ENCODE measurements around the gene TDG.

Gene TDG

DNA sequence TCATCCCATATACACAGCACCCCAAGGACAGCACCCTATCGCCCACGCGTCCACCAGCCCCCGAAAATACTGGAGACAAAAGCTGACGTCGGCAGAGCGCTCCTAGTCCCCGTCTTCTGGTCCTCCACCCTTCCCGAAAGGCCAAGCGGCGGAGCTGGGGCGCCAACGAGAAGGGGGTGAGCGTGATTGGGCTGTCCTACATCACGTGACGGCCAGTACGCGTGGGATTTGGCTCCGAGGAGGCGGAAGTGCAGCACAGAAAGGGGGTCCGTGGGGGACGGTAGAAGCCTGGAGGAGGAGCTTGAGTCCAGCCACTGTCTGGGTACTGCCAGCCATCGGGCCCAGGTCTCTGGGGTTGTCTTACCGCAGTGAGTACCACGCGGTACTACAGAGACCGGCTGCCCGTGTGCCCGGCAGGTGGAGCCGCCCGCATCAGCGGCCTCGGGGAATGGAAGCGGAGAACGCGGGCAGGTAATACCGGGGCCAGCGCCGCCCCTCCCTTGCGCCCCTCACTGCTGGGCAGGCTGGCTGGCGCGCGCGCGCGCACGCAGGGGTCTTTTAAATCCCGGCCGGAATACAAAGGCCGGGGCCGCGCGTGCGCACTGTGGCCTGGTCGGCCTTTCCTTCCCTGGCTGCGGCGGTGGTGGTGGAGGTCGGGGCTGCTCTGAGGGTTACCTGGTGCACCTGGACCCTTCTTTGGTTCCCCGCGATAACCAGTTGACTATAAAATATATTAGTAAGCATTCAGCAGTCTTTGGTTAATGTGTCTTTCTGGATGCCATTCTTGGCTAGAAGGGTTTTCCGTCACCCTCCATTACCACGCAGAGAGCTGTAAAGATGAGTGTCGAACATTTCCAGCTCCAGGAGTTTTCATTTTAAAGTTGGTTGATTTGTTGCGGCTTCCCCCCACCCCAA, at the start of gene TDG:
Gene TDG (plus strand): TSS at position 283 of the 915 bp plus-strand sequence. CDS start 166 bp downstream, at position 449.
- DNase-seq, result peak; percentile 97

DNA sequence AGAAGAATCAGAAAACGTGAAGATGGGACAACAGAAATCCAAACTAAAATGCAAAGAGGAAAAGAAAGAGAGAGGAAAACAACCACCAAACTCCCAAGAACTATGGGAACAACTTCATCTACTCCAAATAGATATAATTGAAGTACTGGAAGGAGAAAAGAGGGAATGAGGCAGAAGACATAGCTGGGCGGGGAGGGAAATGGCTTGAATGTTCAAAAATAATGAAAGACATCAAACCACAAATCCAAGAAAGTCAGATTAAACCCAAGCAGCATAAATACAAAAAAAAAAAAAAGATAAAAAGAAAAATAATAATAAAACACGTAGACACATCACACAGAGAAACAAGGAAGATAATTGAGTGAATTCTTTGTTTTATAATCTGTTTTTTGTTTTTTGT, 47.8 kb upstream of the TDG start:
- DNase-seq, result no peak

DNA sequence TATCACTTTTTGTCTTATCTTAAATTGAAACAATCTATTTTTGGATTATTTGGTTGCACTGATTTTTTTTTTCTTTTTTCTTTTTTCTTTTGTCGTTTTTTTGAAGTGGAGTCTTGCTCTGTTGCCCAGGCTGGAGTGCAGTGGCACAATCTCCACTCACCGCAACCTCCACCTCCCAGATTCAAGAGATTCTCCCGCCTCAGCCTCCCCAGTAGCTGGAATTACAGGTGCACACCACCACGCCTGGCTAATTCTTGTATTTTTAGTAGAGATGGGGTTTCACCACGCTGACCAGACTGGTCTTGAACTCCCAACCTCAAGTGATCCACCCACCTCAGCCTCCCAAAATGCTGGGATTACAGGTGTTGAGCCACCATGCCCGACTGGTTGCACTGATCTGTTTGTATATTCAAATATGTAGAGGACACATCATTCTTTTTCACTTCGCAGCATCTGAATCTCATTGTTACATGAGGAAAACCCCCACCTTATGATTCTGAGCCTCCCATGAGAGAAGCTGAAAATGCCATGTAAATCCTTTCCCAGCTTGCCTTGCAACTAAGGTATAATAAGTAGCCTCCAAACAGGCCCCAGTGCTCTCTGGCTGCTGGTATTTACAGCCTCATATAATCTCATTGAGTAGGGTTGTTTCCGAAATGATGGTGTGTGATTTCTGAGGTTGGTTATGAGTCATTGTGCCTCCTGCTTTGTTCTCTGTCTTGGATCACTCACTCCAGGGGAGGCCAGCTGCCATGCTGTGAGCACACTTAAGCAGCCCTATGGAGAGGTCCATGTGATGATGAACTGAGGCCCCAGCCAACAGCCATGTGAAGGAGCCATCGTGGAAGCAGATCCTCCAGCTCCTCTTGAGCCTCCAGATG, 40.7 kb upstream of the TDG start:
- no peak for DNase-seq

DNA sequence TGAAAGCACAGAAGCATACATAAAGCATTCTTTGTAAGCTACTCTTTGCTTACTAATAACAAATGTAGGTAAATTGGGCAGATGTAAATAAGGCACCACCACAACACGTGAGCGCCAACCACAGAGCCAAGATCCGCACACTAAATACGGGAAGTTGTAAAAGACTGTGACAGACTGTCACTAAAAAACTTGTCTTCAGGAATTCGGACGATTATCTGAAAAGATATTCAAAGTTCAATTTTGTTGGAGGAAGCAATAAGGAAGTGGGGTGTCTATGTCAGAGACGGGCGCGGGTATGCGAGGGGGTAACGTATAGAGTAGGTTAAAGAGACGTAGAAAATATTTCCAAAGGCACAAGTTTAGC, 37.0 kb upstream of the TDG start:
- DNase-seq, result no peak

DNA sequence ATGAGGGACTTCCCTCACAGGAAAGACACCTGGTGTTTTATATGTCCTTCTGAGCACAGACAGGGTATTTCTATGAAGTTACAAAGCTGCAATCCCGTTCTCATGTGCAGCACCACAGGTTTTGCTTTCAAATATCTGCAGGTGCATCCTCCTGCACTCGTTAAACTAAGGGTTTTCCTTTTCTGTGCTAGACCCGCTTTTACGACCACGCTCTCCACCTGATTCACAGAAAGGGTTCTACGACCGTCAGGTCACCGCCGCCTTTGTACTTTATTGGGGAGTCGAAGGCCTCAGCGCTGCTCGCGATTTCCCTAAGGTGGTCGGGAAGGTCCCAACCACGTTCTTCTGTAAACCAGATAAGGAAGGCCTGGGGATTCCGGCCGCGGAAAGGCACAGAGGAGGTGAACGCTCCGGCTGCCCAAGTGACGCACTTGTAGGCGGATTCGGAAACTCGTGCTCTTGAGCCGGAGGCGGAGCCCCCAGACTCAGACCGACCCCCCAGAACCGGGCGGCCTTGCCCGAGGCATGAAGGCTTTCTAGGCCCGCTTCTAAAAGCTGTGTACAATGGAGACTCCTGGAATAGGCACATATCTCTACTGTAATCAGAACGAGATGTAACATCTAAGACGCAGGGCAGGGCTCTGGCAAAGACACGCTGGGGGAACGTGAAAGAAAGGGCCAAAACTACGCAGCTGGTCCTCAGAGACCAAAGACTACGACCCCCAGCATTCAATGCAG, 36.5 kb upstream of the TDG start:
- DNase-seq, result peak; percentile 84 to 92

DNA sequence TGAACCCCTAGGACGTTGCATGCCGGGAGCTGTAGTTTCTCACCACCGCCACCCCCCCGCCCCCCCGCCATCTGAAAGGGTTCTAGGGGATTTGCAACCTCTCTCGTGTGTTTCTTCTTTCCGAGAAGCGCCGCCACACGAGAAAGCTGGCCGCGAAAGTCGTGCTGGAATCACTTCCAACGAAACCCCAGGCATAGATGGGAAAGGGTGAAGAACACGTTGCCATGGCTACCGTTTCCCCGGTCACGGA, 36.0 kb upstream of the TDG start:
- no peak for DNase-seq

DNA sequence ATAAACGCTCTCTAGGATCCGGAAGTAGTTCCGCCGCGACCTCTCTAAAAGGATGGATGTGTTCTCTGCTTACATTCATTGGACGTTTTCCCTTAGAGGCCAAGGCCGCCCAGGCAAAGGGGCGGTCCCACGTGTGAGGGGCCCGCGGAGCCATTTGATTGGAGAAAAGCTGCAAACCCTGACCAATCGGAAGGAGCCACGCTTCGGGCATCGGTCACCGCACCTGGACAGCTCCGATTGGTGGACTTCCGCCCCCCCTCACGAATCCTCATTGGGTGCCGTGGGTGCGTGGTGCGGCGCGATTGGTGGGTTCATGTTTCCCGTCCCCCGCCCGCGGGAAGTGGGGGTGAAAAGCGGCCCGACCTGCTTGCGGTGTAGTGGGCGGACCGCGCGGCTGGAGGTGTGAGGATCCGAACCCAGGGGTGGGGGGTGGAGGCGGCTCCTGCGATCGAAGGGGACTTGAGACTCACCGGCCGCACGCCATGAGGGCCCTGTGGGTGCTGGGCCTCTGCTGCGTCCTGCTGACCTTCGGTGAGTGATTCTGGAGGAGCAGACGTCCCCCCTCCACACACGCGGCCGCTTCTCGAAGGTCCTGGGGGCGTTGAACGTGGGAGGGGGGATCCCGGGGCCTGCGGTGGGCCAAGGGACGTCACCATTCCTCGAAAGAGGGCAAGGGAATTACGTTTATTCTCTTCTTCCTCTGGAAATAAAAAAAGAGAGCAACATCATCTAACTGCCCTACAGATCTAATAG, 35.5 kb upstream of the TDG start, which contains the start of gene HSP90B1:
Gene HSP90B1 (plus strand): TSS at position 377 of the 753 bp plus-strand sequence. CDS start 106 bp downstream, at position 483.
- DNase-seq, result peak; percentile 99

DNA sequence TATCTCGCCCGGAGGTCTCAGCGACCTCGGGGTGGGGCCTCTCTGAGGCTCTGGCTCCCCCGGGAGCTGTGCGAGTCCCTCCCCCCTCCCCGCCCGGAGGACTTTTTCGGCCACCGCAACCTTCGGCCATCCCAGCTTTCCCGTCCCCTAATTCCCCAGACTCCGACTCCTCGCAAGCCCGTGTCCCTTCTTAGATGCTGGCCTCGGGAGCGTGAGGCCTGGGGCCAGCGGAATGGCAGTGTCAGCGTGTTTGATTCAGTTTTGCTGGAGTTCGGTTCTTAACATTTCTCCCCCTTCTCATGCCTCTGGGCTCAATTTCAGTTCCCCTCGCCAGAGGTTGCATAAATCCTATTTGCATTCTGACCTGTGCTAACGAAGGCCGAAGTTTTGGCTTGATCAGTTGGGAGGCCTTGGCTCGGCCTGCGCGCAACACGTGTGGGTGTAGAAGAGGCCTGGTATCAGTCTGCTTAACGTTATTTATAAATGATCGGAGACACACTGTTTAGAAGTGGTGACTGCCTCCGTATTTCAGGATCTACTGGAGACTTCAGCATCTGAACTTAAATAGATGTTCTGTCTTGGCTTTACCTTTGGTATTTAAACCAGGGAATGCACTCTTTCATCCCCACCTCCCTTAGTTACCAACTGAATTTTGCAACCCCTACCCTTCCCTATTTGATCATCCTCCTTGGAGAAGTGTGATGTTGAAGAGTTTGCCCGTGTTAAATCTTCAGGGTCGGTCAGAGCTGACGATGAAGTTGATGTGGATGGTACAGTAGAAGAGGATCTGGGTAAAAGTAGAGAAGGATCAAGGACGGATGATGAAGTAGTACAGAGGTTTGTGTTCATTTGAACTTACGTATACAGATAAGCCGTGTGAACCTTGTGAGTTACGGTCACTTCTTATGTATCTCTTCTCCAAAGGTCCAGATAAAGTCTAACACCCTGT, 34.6 kb upstream of the TDG start:
- DNase-seq, result no peak

DNA sequence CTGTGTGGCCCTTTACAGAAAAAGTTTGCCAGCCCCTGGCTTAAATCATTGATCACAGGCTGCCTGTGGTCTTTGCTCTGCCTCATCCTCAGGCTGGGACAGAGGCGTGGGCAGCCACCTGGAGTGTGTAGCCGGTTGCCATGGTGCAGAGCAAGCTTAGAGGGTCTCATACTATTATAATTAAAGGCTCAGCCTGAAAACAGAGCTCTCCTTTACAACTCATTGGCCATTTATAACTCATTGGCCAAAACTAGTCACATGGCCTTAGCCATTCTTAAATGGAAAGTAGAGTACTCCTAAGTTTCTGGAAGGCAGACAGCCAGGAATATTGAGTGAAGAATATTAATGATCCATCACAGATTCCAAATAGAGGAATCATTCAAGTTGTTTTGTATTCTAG, 32.4 kb upstream of the TDG start:
- no peak for DNase-seq

DNA sequence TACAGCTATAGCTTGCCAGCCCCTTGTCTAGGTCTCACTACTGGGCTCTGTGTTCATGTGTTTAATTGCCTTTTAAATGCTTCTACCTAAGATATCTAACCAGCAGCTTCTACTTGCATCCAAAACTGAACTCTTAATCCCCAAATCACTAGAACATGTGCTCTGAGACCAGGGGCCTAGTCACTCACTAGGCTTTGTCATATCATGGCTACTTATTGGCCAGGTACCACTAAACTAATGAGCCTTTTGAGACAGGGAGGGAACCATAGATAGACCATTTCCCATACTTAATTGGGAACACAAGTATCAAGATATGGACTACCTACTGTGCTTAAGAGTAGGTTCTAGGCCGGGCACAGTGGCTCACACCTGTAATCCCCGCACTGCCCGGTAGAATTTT, 29.0 kb upstream of the TDG start:
- no peak for DNase-seq

DNA sequence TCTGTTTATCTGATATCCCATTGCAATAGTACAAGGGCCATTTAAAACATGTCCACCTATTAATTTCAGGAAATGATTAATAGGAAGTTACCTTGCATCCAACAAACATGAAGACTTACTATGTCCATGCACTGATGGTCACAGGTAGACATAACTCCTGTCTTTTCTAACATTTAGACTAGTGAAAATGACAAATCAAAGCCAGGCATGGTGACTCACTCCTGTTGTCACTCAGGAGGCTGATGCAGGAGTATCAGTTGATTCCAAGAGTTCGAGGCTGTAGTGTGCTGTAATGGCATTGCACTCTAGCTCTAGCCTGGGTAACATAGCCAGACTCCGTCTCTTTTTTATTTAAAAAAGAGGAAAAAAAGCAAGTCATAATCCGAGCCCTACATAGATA, 20.7 kb upstream of the TDG start:
- DNase-seq, result no peak

DNA sequence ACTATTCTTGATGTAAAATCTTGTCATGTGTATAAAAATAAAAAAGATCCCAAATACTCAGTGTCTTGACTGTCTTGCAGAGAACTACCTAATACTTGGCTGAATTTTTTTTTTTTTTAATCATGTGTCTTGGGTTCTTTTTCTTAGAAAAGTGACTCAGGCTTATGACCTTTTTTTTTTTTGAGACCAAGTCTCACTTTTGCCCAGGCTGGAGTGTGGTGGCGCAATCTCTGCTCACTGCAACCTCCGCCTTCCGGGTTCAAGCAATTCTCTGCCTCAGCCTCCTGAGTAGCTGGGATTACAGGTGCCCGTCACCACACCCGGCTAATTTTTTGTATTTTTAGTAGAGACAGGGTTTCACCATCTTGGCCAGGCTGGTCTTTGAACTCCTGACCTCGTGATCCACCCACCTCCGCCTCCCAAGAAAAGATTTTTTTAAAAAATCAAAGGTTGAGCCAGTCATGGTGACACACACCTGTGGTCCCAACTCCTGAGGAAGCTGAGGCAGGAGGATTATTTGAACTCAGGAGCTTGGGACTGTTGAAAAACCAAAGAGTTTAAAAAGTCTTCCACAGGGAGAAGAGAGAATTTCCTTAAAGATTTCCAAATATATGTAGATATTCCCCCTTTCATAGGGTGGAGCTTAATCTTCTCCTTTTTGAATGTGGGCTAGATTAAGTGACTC, 17.7 kb upstream of the TDG start:
- DNase-seq, result no peak

DNA sequence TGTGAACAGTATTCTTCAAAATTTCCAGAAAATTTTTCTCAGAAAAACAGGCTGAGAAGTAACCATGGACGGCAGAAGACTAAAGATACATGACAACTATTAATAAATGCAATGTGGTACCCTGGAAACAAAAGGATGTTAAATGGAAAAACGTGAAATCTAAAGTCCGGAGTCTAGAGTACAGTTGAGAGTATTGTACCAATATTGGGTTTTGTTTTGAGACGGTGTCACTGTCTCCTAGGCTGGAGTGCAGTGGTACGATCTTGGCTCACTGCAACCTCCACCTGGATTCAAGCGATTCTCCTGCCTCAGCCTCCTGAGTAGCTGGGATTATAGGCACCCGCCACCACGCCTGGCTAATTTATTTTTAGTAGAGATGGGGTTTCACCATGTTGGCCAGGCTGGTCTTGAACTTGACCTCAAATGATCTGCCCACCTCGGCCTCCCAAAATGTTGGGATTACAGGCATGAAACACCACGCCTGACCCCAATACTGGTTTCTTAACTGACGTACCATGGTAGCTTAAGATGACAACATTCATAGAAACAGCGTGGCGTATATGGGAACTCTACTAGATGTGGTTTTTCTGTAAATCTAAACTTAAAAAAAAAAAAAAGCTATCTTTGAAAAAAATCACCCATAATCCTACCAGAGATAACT, 16.8 kb upstream of the TDG start:
- no peak for DNase-seq

DNA sequence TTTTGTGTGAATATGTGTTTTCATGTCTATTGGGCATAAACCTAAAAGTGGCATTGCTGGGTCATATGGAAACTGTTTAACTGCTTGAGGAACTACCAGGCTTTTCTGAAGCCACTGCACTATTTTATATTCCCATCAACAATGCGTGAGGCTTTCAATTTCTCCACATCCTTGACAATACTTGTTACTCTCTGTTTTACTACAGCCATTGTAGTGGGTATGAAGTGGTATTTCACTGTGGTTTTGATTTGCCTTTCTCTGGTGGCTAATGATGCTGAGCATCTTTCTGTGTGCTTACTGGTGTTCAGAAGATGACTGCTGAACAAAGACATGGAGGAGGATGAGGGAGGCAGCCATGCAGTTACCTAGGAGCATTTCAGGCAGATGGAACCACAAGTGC, 13.2 kb upstream of the TDG start:
- no peak for DNase-seq

DNA sequence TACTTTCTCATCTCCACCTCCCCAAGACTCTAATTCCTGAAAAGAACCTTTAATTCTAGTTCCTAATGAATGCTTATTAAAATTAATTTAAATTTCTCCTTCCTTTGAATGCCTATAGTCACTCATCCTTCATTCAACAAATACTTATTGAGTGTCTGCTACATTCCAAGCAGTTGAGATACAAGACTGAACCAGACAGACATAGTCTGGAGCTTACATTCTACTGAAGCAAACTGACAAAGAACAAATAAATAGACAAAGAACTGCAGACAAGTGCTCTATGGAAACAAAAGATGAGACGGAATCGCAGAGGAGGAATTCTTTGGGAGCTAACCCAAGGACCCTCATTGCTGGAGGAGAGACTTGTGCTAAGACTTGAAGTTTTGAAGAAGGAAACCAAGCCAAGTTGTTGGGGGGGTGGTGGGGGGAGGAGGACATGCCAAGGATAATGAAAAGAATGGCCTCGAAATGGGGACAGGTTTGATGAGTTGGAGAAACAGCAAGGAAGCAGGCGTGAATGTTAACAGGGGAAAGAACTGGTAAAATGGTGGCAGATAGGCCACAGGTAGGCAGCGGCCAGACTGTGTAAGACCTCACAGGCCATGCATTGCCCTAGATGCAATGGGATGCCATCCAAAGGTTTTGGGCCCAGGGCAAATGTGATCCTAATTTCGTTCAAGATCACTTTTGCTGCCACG, 9.7 kb upstream of the TDG start:
- no peak for DNase-seq

DNA sequence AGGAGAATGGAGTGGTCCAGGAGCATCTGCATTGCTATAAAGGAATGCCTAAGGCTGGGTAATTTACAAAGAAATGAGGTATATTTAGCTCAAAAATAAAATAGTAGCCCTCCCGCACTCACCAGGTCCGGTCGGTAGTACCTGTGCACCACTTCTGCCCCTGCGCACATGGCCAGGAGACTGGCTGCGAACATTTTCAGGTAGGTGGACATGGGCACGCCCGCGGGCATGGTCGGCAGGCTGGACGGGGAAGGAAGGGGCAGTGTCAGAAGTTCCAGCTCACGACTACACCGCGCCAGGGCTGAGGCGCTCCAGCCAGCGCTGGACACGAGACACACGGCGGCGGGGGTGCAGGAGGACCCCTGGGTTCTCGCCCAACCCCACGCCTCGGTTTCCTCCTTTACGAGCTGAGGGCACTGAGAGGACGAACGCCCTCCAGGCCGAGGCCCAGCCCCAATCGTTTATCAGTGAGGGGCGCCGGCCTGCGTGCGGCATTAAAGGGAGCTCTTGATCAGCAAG, 9.1 kb upstream of the TDG start:
- no peak for DNase-seq

DNA sequence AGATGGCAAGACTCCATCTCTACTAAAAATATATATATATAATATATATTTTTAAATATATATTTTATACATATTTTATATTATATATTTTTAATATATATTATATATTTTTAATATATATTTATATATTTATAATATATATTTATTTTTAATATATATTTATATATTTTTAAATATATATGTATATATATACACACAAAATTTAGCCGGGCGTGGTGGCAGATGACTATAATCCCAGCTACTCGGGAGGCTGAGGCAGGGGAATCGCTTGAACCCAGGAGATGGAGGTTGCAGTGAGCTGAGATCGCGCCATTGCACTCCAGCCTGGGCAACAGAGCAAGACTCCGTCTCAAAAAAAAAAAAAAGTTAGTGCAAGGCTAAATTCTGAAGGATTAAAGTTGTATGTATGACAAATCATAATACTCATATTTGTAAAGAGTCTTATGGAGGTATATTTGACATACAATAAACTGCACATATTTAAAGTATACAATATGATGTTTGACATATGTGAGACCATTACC, 7.7 kb upstream of the TDG start:
- no peak for DNase-seq

DNA sequence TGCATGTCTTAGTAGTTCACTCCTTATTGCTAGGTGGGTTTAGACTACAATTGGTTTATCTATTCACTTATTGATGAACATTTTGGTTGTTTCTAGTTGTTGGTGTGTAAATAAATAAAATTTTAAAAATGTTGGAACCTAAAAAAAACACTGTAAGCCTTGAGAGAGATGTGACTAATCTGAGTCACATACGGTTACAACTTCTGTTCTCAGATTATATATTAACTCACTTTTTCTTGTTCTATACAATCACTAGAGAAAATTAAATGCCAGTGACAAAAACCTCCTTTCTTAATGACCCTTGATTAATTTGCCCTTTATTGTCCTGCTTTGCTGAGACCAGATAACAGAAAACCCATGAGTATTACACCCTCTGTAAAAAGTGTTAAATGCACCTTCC, 7.1 kb upstream of the TDG start:
- no peak for DNase-seq

DNA sequence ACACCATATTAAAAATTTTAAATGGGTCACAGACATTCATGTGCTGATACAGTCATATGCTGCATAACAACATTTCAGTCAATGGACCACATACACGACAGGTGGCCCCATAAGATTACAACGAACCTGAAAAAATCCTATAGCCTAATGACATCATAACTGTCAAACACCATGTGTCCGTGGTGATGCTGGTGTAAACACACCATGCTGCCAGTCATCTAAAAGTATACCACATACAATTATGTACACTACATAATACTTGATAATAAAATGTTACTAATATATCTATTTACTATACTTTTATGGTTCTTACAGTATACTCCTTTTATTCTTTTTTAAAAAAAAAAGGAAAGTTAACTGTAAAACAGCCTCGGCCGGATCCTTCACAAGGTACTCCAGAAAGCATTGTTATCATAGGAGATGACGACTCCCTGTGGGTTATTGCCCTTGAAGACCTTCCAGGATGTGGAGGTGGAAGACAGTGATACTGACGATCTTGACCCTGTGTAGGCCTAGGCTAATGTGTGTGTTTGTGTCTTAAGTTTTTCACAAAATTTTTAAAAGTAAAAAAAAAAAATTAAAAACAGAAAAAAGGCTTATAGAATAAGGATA, 5.0 kb upstream of the TDG start:
- DNase-seq, result no peak

Measured in NCI-H1930 (cell line).